Fibroblast of upper back skin (primary cell): ENCODE results near the gene SERF1B.
"Not testable (repeated sequence)": the region's sequence is repeated elsewhere in the genome, so short reads cannot be mapped to it uniquely, and the experiment has no call there.

Experiments
- DNase-seq: peaks from one replicate; pipeline ENCODE4 v3.0.0-alpha.2; 2013

SERF1B gene

GRCh38 chr5:70025106-70025844 is at the start of gene SERF1B:
SERF1B (plus strand) TSS chr5:70025251; CDS start chr5:70025452, 201 bp downstream.
- not testable (repeated sequence) for DNase-seq

GRCh38 chr5:69991713-69992112 is 33.3 kb upstream of the SERF1B start:
- DNase-seq: not testable (repeated sequence)

DNA sequence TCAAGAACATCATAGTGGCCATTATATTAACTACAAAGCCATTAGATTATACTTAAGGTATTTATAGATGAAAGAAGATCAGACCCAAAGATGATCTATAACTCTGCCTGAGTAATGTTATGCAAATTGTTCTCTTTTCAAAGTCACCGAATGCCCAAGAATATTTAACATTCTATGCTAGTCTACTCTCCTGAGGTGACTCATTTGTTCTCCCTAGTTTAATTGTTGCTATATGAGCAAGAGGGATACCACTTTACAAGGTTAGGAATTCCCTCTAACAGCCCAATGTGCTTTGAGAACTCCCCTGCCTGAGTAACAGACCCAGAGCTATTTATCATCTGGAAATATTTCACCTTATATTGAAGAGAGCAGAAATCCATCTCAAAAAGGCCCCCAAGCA is 29.5 kb upstream of the SERF1B start:
- DNase-seq: not testable (repeated sequence)

DNA sequence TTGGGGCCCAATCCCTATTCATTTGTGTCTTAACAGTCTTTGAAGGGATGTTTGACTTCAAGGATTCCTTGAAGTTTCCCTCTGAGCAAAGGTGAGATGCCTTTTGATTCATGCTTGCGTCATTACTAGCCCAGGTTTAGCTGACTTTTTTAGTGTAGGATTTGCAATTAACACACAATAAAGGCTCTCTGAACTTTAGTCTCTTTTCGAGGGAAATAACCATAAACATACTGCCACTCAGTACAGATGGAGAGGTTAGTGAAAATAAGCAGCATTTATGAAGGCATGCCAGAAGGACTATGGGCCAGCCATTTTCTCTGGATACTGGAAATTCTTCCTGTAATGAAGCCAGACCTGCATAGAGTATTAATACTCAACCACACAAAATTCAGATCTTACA is 4.4 kb upstream of the SERF1B start:
- DNase-seq: not testable (repeated sequence)

GRCh38 chr5:70025845-70026145 is 744 bp downstream of the SERF1B start:
- DNase-seq: not testable (repeated sequence)

GRCh38 chr5:70031204-70031603 is 6.2 kb downstream of the SERF1B start:
- DNase-seq: not testable (repeated sequence)

DNA sequence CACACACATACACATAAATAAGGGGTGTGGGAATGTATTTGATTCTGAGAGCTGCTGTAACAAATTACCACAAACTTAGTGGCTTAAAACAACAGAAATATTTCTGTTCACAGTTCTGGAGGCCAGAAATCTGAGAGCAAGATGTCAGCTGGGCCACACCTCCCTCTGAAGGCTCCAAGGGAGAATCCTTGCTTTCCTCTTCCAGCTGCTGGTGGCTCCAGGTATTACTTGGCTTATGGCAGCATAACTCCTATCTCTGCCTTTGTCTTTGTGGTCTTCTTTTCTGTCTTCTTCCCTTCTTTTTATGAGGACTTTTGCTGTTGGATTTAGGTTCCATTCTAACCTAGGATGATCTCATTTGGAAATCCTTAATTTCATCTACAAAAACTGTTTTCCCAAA is 16.4 kb downstream of the SERF1B start:
- DNase-seq: not testable (repeated sequence)

DNA sequence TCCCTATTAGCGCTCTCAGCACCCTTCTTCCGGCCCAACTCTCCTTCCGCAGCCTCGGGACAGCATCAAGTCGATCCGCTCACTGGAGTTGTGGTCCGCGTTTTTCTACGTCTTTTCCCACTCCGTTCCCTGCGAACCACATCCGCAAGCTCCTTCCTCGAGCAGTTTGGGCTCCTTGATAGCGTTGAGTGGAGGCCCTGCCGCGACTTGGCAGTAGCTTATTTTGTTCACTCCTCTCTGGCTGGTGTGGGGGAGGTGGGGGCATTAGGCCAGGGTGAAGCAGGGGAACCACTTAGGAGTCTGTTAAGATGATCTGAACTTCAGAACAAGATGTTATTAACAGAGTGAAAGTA is 24.7 kb downstream of the SERF1B start:
- DNase-seq: not testable (repeated sequence)

GRCh38 chr5:70056289-70056942 is 31.4 kb downstream of the SERF1B start:
- not testable (repeated sequence) for DNase-seq

DNA sequence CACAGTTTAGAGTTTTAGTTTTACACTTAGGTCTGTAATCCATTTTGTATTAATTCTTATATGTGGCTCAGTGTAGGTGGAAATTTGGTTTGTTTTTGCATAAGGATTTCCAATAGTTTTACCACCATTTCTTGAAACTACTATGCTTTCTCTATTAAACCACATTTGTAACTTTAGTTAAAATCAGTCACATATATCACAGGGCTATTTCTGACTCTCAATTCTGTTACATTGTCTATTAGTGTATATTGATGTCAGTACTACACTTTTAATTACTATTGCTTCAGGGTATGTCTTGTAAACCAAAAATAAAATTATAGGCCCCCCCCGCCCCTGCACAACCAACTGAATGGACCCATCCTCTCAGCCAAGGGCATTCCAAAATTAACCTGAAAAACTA is 32.1 kb downstream of the SERF1B start:
- DNase-seq: not testable (repeated sequence)

- not testable (repeated sequence) for DNase-seq
Measured at GRCh38 chr5:70077632-70078031, 52.6 kb downstream of the SERF1B start.

GRCh38 chr5:70088907-70089464 is 63.9 kb downstream of the SERF1B start:
- DNase-seq: not testable (repeated sequence)

DNA sequence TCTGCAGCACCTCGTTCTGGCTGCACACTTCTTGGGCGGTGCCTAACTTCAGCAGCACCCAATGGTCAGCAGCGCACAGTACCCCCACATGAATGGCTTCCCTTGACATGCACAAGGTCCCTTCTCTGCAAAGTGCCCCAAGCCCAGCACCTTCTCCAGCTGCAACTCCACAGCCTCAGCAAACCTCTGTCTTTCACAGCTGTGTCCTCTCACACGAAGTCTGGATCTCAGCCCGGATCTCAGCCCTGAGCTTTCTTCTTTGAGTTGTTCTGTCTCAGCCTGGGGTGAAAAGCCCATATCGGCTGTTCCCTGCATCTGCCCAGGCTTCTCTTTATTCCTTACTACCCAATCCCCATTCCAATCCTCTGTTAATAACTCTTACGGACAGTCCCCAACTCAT is 66.7 kb downstream of the SERF1B start:
- DNase-seq: not testable (repeated sequence)
